Uterus (tissue), 2 donors: Measurements from ENCODE around the gene MEMO1.
"Not testable (repeated sequence)": the region's sequence is repeated elsewhere in the genome, so short reads cannot be mapped to it uniquely, and the experiment has no call there.

Experiments
- CTCF ChIP-seq, 4 experiments: fragments of 200-600 bp in 2 of 4; fragments of 450-650 bp in 2 of 4; sonication (generic) in 2 of 4; IDR thresholded peaks; one replicate each; pipeline ENCODE4 v1.5.1; 2016 to 2019; ENCODE audit warnings: antibody characterized with exemption in 4 of 4, mild to moderate bottlenecking in 2 of 4, moderate library complexity in 1 of 4
- POLR2A ChIP-seq, 2 donors: fragments of 450-650 bp; IDR thresholded peaks; one replicate each; pipeline ENCODE4 v1.6.1; 2016; ENCODE audit warnings: antibody characterized with exemption in 2 of 2, mild to moderate bottlenecking in 1 of 2, moderate library complexity in 1 of 2

GRCh38 chr2:31966402-31966801 lies 44.4 kb downstream of the MEMO1 start:
- TF ChIP-seq CTCF, POLR2A (IDR thresholded peaks at IDR 0.05): not testable (repeated sequence)
